ENCODE data around the gene BIRC7.
A peak's percentile ranks its signal among the peaks of the same experiment; 100 is the strongest.

Gene BIRC7

DNA sequence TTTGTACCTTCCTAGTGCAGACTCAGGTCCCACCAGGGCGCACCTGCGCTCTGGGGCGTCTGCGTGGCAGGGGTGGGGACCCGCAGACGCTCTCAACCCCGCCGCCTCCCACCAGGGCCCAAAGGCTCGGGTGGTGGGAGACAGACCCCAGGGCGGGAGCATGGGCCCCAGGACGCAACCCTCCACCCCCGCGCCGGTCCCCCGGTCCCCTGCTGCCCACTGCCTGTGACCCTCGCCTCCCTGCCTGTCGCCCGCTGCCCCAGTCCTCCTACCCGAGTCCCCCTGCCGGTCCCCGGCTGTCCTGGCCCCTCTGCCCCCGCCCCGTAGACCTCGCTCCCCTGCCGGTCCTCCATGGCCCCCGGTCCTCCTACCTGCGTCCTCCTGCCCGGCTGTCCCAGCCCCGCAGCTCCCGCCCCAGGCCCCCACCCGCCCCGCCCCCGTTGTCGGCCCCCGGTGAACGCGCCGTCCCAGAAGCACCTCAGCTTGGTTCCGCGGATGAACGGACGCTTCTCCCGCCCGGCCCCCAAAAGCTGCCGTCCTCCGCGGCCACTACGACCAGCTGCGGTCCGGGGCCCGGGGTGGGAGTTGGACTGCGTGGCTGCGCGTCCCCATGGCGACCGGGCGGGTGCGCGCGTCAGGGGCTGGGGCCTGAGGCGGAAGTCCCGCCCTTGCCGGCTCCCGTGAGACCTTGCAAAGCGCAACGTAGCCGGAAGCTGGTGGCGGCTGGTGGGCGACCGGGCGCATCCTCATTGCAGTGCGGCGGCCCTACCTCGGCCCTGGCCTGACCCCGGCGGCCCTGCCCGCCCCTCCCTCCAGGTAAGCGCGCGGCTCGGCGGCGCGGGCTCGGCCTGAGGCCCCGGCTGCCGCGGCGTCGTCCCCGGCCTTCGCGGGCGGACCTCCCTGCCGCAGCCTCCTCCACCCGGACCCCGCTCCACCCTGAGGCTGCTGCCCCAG is 36.7 kb downstream of the BIRC7 start, which contains the start of gene ARFGAP1:
TSS of gene ARFGAP1 (plus strand) at position 709 of the 954 bp plus-strand sequence. CDS start 2,768 bp downstream, outside the sequence.
- H3K27ac ChIP-seq (ENCODE audit: insufficient read depth, low read length, poor library complexity, severe bottlenecking), result peak within 1 kb of the TSS; percentile 56

DNA sequence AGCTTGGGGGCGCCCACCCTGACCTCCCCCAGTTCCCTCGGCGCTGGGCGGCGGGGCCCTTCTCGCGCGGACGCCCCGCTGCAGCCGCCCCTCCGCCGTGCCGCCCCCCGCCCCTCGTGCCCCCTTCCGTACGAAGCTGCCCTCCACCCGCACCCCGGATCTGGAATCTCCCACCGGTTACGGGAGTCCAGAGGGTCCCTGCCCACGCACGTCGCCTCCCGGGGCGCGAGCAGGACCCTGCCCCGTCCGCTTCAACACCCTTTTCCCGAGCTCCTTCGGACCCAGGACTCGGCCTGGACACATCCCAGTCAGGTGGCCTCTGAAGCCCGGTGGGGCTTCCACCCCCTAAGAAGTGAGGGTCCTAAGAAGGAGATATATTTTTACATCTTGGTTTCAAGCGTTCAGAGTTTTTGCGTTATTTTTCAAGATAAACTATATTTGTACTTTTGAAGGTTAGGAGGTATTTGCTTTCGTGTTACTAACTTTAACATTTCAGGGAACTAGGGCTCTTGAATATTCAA is 37.4 kb downstream of the BIRC7 start:
- Histone ChIP-seq H3K36me3 (ENCODE audit: control insufficient read depth, insufficient read depth, low read length) (peaks cover 26% of the 10 kb centered on the region), H3K27ac (ENCODE audit: insufficient read depth, low read length, poor library complexity, severe bottlenecking) (peak overlapping the region; percentile 56), H3K4me3 (ENCODE audit: insufficient read depth, low read depth, low read length, poor library complexity, severe bottlenecking) (peak overlapping the region; percentile 83), H3K27me3 (replicated peaks; ENCODE audit: control insufficient read depth, insufficient read depth, low read length, poor library complexity, severe bottlenecking) (no peaks in the 10 kb centered on the region), H3K9me3 (ENCODE audit: control insufficient read depth, low read length) (no peaks in the 10 kb centered on the region), H3K4me1 (ENCODE audit: control insufficient read depth, insufficient read depth, low read length, poor library complexity, severe bottlenecking) (peaks cover 13% of the 10 kb centered on the region)
- DNase-seq, result no peak

More for the DNA sequence above, 36.7 kb downstream of the BIRC7 start, which contains the start of gene ARFGAP1:
- H3K9me3 ChIP-seq (ENCODE audit: control insufficient read depth, low read length), result no peaks in the 10 kb centered on the region
- H3K4me1 ChIP-seq (ENCODE audit: control insufficient read depth, insufficient read depth, low read length, poor library complexity, severe bottlenecking), result peaks cover 13% of the 10 kb centered on the region
- peak within 1 kb of the TSS; percentile 83 for H3K4me3 ChIP-seq (ENCODE audit: insufficient read depth, low read depth, low read length, poor library complexity, severe bottlenecking)
- peaks cover 19% of the 10 kb centered on the region for H3K36me3 ChIP-seq (ENCODE audit: control insufficient read depth, insufficient read depth, low read length)
- H3K27me3 ChIP-seq (replicated peaks; ENCODE audit: control insufficient read depth, insufficient read depth, low read length, poor library complexity, severe bottlenecking), result no peaks in the 10 kb centered on the region
- DNase-seq, result peak; percentile 73 to 82 (median 76)

DNA sequence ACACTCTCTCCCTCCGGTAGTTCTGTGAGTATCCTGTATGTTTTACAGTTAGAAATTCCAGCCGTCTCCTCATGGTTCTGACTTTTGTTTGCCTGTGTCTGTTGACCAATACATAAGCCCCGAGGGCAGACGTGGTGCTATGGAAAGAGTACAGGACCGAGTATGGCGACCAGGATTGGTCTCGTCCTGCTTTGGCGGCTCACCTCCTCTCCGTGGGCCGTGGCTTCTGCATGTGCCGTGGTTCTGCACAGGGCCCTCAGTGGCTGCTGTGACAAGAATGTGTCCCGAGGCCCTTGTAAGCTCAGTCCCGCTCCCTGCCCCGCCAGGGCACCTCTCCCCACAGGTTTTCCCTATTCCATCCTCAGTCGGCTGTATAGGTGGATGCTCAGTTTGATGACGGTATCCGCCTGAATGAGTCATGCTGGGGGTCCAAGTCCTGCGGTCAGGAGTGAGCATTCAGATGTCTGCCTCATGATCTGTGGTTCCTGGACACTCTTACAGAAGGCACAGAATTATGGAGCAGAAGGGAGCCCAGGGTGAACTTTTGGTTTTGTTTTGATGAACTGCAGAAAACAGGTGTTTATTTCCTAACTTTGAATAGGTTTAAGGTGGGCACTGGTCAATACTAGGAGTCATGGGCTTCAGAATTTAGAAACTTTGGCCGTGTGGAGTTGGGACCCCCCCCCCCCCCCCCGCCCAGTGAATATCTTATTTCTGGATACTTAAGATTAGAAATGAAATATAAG is 38.1 kb downstream of the BIRC7 start:
- Histone ChIP-seq H3K27ac (ENCODE audit: insufficient read depth, low read length, poor library complexity, severe bottlenecking) (no peak overlapping the region), H3K4me3 (ENCODE audit: insufficient read depth, low read depth, low read length, poor library complexity, severe bottlenecking) (peak overlapping the region; percentile 83), H3K4me1 (ENCODE audit: control insufficient read depth, insufficient read depth, low read length, poor library complexity, severe bottlenecking) (peaks cover 13% of the 10 kb centered on the region), H3K27me3 (replicated peaks; ENCODE audit: control insufficient read depth, insufficient read depth, low read length, poor library complexity, severe bottlenecking) (no peaks in the 10 kb centered on the region), H3K36me3 (ENCODE audit: control insufficient read depth, insufficient read depth, low read length) (peaks cover 33% of the 10 kb centered on the region), H3K9me3 (ENCODE audit: control insufficient read depth, low read length) (no peaks in the 10 kb centered on the region)
- DNase-seq, result no peak

DNA sequence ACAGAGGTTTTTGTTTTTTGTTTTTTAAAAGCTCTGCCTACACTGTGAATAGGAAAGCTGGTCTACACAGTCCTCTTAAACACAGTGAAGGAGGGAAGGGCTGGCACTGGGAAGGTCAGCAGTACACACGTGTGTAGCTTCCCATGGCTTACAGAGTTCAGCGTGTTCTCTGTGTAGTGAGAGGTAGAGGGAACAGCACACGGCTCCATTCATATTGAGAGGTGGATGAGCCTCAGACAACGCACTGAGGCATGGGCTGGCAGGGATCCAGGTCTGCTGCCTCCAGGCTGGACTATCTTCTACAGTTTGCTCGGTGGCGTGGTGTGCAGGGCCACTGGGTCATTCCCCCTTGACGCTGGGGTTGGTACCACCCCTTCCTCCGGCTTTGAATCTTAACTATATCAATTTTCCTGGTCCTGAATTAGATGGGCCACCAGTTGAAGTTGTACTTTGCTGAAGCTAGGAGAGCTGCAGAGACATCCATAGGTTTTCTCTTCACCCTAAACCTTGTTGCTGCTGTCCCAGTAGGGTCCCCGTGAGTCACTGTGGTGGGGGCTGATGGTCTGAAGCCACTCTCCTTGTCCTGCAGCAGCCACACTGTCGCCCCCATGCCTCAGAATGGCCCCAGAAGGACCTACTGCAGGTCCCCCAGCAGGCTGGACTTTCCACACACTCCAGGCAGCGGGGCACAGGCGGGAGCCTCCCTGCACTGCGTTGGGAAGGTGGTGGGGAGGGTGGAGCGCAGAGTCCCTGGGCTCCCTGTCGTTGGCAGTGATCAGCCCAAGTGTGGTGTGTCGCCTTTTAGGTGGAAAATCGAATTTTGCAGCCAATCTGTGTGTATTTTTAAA is 38.9 kb downstream of the BIRC7 start:
- Histone ChIP-seq H3K27me3 (replicated peaks; ENCODE audit: control insufficient read depth, insufficient read depth, low read length, poor library complexity, severe bottlenecking) (no peaks in the 10 kb centered on the region), H3K4me1 (ENCODE audit: control insufficient read depth, insufficient read depth, low read length, poor library complexity, severe bottlenecking) (peaks cover 13% of the 10 kb centered on the region), H3K9me3 (ENCODE audit: control insufficient read depth, low read length) (no peaks in the 10 kb centered on the region), H3K27ac (ENCODE audit: insufficient read depth, low read length, poor library complexity, severe bottlenecking) (no peak overlapping the region), H3K36me3 (ENCODE audit: control insufficient read depth, insufficient read depth, low read length) (peaks cover 41% of the 10 kb centered on the region), H3K4me3 (ENCODE audit: insufficient read depth, low read depth, low read length, poor library complexity, severe bottlenecking) (no peak overlapping the region)
- no peak for DNase-seq

DNA sequence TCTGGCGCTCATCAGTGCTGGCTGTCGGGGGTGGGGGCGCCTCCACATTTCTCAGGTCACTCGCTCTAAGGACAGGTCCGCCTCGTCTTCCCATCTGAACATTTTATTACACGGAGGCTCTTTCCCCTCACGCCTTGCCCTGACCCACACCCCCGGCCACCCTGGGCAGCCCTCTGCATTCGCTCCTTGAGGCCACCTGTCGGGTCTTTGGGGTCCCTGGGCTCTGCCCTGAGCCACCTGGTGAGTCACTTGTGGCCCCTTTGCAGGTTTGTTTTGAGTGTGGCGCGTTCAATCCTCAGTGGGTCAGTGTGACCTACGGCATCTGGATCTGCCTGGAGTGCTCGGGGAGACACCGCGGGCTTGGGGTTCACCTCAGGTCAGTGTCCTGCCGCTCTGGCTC is 40.1 kb downstream of the BIRC7 start:
- H3K27ac ChIP-seq (ENCODE audit: insufficient read depth, low read length, poor library complexity, severe bottlenecking), result no peak overlapping the region
- peaks cover 49% of the 10 kb centered on the region for H3K36me3 ChIP-seq (ENCODE audit: control insufficient read depth, insufficient read depth, low read length)
- no peaks in the 10 kb centered on the region for H3K9me3 ChIP-seq (ENCODE audit: control insufficient read depth, low read length)
- no peaks in the 10 kb centered on the region for H3K27me3 ChIP-seq (replicated peaks; ENCODE audit: control insufficient read depth, insufficient read depth, low read length, poor library complexity, severe bottlenecking)
- no peak overlapping the region for H3K4me3 ChIP-seq (ENCODE audit: insufficient read depth, low read depth, low read length, poor library complexity, severe bottlenecking)
- peaks cover 13% of the 10 kb centered on the region for H3K4me1 ChIP-seq (ENCODE audit: control insufficient read depth, insufficient read depth, low read length, poor library complexity, severe bottlenecking)
- DNase-seq, result no peak

DNA sequence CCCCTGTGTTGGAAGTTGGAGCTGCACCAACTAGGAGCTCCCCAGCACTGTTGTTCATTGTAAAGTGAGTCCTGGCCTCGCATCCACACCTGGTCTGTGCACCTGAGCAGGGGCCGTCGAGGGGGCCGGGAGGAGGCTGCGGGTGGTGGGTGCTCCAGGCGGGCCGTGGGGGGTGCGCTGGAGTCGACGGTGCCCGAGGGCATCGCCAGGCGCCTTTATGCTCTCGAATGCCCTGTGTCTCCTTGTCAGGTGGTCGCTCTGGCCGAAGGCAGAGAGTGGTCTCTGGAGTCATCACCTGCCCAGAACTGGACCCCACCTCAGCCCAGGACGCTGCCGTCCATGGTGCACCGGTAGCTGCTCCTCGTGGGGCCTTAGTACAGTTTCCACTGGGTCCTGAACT is 41.3 kb downstream of the BIRC7 start:
- peaks cover 10% of the 10 kb centered on the region for H3K4me1 ChIP-seq (ENCODE audit: control insufficient read depth, insufficient read depth, low read length, poor library complexity, severe bottlenecking)
- no peak for DNase-seq
- H3K27me3 ChIP-seq (replicated peaks; ENCODE audit: control insufficient read depth, insufficient read depth, low read length, poor library complexity, severe bottlenecking), result no peaks in the 10 kb centered on the region
- H3K27ac ChIP-seq (ENCODE audit: insufficient read depth, low read length, poor library complexity, severe bottlenecking), result no peak overlapping the region
- no peaks in the 10 kb centered on the region for H3K9me3 ChIP-seq (ENCODE audit: control insufficient read depth, low read length)
- no peak overlapping the region for H3K4me3 ChIP-seq (ENCODE audit: insufficient read depth, low read depth, low read length, poor library complexity, severe bottlenecking)
- peaks cover 58% of the 10 kb centered on the region for H3K36me3 ChIP-seq (ENCODE audit: control insufficient read depth, insufficient read depth, low read length)

DNA sequence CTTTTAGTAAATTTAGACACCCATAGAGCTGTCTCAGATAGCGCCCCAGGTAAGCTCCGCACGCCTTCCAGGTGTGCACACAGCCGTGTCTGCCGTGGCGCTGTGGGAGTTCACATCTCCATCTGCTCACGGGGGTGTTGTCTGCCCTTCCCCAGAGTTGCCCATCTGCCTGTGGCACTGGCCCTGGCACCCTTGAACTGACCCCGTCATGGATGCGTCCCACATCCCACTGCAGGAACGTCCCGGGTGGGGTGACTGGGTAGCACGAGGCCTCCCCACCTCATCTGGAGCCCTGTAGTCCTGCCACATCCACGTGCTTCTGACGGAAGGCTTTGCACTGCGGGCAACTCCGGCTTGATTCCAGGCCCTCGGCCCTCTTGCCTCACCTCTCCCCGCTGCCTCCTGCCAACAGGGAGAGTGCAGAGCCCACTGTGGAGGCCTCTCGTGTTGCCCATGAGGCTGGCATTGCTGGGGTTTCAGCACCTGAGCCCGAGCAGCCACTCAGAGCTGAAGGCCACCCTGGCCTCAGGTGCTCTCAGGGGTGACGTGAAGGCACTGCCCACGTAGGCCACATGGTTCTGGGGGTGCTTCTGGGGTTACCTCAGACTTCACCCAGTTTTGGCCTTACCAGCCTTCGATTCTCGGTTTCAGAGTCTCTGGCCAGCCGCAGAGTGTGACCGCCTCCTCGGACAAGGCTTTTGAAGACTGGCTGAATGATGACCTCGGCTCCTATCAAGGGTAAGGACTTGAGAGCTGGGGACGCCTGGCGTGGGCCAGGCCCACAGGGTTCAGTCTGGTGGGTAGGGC is 42.0 kb downstream of the BIRC7 start:
- Histone ChIP-seq H3K9me3 (ENCODE audit: control insufficient read depth, low read length) (no peaks in the 10 kb centered on the region), H3K36me3 (ENCODE audit: control insufficient read depth, insufficient read depth, low read length) (peaks cover 62% of the 10 kb centered on the region), H3K4me3 (ENCODE audit: insufficient read depth, low read depth, low read length, poor library complexity, severe bottlenecking) (no peak overlapping the region), H3K27me3 (replicated peaks; ENCODE audit: control insufficient read depth, insufficient read depth, low read length, poor library complexity, severe bottlenecking) (no peaks in the 10 kb centered on the region), H3K27ac (ENCODE audit: insufficient read depth, low read length, poor library complexity, severe bottlenecking) (no peak overlapping the region), H3K4me1 (ENCODE audit: control insufficient read depth, insufficient read depth, low read length, poor library complexity, severe bottlenecking) (peaks cover 10% of the 10 kb centered on the region)
- no peak for DNase-seq

DNA sequence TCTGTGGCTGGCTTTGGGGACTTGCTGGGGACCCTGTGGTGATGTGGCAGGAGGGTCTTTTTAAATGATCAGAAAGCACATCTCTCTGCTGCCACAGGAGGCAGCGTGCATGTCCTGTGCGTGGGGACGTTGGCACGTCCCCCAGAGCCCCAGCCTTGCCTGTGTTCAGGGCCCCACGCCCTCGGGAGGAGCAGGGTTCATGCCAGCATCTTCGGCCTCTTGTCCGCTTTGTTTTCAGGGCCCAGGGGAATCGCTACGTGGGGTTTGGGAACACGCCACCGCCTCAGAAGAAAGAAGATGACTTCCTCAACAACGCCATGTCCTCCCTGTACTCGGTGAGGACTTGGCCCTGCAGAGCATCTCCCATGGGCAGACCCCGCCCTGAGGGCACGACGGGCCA is 43.0 kb downstream of the BIRC7 start:
- DNase-seq, result no peak
- H3K4me3 ChIP-seq (ENCODE audit: insufficient read depth, low read depth, low read length, poor library complexity, severe bottlenecking), result no peak overlapping the region
- no peaks in the 10 kb centered on the region for H3K9me3 ChIP-seq (ENCODE audit: control insufficient read depth, low read length)
- peaks cover 6% of the 10 kb centered on the region for H3K4me1 ChIP-seq (ENCODE audit: control insufficient read depth, insufficient read depth, low read length, poor library complexity, severe bottlenecking)
- no peaks in the 10 kb centered on the region for H3K27me3 ChIP-seq (replicated peaks; ENCODE audit: control insufficient read depth, insufficient read depth, low read length, poor library complexity, severe bottlenecking)
- H3K36me3 ChIP-seq (ENCODE audit: control insufficient read depth, insufficient read depth, low read length), result peaks cover 66% of the 10 kb centered on the region
- H3K27ac ChIP-seq (ENCODE audit: insufficient read depth, low read length, poor library complexity, severe bottlenecking), result no peak overlapping the region

DNA sequence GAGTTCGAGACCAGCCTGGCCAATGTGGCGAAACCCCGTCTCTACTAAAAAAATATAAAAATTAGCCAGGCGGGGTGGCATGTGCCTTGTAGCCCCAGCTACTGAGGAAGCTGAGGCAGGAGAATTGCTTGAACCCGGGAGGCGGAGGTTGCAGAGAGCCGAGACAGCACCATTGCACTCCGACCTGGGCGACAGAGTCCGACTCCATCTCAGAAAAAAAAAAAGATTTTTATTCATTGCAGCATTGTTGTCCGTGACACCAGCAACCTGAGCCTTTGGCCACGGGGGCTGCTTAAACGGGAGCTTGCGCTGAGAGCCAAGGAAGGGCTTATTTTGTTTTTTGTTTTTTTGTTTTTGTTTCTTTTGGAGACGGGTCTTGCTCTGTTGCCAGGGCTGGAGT is 44.2 kb downstream of the BIRC7 start:
- DNase-seq, result no peak
- H3K27ac ChIP-seq (ENCODE audit: insufficient read depth, low read length, poor library complexity, severe bottlenecking), result no peak overlapping the region
- peaks cover 3% of the 10 kb centered on the region for H3K4me1 ChIP-seq (ENCODE audit: control insufficient read depth, insufficient read depth, low read length, poor library complexity, severe bottlenecking)
- no peaks in the 10 kb centered on the region for H3K27me3 ChIP-seq (replicated peaks; ENCODE audit: control insufficient read depth, insufficient read depth, low read length, poor library complexity, severe bottlenecking)
- no peak overlapping the region for H3K4me3 ChIP-seq (ENCODE audit: insufficient read depth, low read depth, low read length, poor library complexity, severe bottlenecking)
- H3K9me3 ChIP-seq (ENCODE audit: control insufficient read depth, low read length), result no peaks in the 10 kb centered on the region
- H3K36me3 ChIP-seq (ENCODE audit: control insufficient read depth, insufficient read depth, low read length), result peaks cover 66% of the 10 kb centered on the region

All from effector memory CD4-positive, alpha-beta T cell (primary cell).